Iris pigment epithelial cell (primary cell): ENCODE results near the gene CMIP.

ENCODE experiments used
- DNase-seq: peaks from one replicate; pipeline ENCODE4 v3.0.0-alpha.2; 2011; ENCODE audit warnings: low read depth

CMIP gene

DNA sequence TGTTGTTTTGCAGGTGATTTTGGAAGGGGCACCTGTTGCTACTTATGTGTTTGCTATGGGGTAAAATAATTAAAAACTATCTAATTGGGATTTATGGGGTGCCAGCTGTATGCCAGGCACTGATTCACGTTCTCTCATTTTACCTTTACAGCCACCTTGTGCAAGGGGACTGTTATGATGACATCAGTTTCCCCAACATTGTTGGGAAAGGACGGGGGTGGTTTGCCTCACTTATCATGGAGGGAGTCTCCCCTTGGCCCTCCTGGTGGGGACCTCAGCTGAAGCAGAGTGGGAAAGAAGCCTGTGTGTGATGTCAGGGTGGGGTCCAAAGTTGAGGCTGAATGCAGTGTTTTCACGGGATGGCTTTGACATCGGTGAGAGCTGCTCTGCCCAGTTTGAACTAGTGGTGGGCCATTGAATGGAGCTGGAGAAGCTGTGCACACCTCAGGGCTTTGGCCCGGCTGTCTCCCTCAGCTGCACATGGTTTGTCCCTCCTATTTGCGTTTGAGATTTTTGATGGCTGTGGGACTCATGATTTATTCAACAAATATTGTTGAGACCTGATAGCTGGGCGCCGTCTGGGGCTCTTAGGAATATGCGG lies 36.1 kb downstream of the CMIP start:
- no peak for DNase-seq

DNA sequence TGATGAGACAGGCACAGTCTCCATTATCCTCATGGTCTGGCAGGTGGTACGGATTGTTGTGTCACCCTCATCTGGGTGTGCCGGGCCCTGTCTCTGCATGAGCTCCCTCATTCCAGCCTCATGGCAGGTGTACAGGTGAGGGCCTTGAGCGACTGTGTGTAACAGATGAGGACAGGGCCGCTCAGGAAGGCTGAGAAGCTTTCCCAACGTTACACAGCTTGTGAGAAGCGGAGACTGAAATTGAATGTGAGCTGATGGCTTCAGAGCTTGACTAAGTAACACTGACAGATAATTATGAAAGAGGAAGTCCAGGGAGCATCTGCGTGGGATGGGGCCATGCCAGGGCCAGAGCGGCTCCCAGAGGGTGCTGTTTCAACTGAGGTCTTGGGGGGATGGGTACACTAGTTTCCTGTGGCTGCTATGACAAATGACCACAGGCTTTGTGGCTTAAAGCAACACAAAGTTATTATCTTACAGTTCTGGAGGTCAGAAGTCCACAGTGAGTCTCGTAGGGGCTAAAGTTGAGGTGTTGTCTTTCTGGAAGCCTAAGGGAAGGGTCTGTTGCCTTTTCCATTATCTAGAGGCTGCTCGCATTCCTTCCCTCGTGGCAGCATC lies 36.7 kb downstream of the CMIP start:
- peak; percentile 67 for DNase-seq

DNA sequence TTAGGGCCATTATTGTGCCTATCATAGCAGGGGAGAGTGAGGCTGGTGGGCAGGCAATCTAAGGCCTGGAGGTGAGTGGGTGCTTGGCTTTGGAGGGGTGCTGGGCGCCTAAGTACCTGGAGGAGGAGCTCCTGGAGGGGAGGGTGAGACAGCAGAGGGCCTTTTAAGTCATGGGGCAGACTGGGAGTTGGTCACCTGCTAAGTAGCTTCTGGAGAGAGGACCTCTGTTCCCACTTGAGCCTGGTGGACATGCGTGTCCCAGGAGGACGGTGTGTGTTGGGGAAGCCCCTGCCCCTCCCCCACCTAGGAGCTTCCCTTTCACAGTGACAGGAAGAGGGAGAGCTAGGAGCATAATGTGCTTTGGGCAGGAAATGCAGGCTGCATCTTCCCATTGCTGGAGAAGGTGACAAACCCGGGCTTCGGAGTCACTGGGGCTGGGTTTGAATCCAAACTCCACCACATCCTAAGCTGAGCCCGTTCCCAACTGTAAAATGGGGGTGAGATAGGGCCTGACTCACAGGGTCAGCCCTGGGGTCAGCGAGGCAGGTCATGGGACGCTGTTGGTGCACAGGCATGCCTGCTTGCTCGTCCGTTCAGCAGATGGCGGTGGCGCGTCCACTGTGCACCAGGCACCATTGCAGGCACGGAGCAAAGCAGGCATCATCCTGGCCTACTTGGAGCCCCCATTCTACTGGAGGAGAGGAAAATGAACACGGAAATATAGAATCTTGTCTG lies 37.9 kb downstream of the CMIP start:
- no peak for DNase-seq

DNA sequence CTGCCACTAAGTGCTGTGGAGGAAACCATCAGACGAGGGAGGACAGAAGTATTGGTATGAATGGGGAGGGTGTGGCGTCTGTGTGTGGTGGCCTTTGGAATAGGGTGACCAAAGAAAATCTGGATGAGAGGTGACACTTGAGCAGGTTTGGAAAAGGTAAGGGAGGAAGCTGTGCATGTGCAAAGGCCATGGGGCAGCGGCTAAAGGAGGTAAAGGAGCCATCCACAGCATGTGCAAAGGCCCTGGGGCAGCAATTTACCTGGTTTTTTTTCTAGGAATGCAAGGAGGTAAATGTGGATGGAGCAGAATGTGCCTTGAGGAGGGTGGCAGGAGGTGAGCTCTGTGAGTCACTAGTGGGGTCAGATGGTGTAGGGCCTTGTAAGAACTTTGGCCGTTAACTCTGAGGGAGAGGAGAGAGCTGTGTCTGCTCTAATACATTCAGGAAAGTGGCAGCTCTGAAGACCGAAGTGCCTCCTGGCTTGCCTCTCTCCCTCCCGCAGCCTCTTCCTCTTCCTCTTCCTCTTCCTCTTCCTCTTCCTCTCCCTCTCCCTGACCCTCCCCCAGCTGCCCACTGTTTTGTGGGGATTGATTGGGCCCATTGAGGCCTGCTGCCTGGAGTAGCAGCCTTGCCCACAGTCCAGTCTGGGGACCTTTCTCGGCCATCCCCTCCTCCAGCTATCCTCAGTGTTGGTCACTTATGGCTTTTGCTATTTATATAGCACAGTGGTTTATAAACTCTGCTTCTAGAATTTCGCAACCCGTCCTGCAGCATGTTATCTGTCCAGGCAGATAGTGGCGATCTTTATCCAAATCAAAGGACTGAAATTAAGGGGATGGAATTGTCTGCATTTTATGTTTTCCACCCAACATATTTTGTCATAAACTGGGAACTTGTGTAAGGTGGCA lies 38.7 kb downstream of the CMIP start:
- DNase-seq, result peak; percentile 62

DNA sequence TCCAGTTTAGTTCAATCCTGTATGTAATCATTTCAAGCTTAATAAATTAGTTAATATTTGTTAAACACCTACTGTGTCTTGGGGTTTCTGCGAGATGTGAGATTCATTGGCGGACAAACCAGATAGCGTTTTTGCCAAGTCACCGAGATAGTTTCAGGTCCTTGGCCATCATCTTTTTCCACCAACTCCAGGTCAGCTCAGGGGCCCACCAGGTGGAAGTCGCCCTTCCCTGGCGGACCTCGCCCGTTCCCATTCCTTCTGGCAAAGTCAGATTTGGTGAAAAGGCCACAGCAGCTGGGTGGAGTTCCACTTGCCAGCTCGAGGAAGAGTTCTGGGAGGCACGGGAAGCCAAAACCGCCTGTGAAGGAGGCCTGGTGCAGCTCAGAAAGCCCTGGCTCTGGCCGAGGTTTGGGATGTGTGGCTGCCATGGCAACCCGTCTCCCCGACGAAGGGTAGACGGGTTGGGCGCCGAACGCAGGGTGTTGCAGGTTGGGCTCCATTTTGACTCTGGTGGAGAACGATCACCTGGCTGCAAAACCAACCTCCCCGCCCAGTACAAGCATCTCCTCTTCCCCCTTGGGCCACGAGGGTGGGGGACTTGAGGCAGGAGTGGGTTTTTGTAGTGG lies 39.5 kb downstream of the CMIP start:
- DNase-seq, result no peak

DNA sequence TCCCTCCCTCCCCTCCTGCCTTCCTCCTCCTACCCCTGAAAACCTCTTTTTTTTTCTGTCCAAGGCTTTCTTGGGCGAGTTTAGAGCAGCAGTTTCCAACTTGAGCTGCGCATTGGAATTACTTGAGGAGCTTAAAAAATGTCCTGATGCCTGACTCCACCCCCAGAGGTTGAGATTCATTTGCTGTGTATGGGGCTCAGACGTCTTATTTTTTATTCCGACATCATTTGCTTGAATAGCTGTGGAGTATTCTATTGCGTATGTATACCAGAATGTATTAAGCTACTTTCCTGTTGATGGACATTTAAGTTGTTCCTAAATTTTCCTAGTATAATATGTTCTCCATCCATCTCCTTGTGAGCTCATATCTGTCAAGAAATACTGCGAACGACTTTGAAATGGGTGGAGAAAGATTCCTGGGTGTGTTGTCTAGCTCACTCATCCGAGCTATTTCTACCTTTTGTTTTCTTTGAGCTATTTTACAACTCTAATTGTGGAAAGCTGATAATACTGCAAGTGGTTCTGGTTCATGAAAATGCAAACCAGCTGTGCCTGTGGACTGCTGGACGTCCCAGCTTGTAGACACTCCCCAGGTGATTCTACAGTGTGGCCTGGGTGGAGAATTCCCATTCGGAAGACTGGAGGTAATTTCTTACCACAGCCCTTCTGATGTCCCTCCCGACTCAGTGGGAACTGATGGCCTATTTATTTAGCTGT lies 40.5 kb downstream of the CMIP start:
- DNase-seq, result no peak

DNA sequence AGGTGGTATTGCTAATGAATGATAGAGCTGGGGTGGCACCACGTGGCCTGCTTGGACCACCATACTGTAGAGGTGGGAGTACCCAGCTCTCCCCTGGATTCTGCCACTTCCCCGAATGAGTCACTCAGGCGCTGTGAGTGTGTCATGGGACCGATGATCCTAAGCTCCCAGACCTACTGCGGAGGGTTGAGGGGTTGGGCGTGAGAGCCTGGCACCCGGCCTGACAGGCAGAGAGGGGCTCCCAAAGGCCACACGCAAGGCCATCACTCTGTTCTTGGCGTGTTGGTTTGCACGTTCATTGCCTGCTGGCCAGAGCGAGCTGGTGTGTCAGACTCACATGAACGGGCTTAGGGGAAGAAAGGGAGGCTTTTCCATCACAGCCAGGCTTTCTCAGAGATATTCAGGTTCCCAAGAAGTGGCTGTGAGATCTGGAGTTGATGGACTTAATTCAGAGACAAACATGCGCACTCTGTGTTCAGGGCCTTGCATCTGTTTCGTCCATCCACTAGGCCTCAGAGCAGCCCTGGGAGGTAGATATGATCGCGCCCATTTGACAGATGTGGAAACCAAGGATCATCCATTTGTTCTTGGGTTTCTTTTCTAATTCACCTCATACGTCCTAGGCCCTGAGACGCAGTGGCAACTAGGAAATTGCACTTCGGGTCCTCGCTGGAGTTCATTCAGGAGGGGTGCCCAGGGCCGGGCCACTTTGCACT lies 41.4 kb downstream of the CMIP start:
- DNase-seq, result no peak

DNA sequence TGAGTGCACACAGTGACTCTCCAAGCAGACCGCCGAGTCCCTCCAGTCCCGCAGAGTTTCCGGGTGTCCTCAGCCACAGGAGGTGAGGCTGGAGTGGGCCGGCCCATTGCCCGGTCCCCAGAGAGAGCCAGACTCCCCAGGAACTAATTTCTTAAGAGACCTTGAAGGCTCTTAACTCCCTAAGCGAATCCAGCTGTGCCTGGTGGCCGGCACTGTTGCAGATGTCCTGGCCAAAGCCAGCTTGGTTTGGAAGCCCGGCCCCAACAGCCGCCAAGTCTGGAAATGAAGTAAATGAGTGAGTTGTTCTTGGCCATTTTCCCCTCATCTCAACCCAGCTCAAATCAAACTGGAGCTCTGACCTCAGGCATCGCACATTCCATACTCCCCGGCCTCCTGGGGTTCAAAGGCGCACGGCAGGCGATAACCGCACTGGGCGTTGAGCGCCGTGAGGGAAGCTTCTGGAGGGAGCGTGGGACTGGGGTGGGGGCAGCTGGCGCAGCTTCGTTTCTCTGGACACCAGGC lies 42.0 kb downstream of the CMIP start:
- peak; percentile 67 for DNase-seq

DNA sequence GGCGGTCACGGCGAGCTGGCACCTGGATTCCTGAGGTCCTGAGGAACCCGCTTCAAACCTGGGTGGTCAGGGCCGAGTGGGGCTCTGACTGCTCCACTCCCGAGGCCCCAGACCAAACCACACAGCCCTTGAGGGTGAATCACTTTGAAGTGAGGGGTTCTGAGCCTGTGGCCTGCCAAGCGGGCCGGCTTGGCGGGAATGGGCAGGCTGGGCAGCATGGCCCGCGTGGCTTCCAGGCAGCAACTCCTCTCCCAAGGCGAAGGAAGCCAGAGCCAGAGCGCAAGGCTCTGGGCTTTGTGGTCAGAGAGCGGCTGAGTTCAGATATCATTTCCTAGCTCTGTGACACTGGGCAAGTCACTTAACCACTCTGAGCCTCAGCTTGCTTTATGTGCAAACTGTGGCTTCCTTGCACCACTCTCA lies 42.7 kb downstream of the CMIP start:
- DNase-seq, result peak; percentile 48

DNA sequence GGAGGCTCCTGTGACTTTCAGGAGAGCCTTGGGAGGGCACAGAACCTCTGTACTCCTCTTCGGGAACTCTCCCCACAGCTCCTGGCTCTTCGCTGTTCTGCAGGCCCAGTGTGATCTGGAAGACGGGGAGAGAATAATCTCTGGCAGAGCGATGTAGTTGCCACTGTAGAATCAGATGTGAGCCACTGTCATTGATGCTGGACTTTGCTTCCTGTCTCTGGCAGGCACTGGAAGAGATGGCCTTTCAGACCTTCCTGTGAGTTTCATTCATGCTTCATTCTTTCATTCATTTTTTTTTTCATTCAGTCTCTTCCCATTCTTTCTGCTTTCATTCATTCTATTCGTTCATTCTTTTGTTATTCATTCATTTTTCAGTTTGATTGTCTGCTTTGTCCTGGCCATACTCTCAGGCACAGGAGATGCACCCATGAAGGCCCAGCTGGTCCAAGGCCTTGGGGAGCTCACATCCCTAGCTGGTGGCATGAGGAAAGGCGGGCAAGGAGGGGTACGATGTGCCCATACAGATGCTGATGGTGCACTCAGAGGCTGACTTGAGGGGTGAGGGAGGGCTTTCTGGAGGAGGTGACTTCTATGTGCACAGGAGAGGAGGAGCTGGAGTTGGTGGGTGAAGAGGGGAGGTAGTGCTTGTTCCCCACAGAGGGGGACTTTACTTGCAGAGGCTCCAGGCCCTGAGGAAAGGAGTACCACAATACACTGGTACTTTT lies 44.2 kb downstream of the CMIP start:
- no peak for DNase-seq

DNA sequence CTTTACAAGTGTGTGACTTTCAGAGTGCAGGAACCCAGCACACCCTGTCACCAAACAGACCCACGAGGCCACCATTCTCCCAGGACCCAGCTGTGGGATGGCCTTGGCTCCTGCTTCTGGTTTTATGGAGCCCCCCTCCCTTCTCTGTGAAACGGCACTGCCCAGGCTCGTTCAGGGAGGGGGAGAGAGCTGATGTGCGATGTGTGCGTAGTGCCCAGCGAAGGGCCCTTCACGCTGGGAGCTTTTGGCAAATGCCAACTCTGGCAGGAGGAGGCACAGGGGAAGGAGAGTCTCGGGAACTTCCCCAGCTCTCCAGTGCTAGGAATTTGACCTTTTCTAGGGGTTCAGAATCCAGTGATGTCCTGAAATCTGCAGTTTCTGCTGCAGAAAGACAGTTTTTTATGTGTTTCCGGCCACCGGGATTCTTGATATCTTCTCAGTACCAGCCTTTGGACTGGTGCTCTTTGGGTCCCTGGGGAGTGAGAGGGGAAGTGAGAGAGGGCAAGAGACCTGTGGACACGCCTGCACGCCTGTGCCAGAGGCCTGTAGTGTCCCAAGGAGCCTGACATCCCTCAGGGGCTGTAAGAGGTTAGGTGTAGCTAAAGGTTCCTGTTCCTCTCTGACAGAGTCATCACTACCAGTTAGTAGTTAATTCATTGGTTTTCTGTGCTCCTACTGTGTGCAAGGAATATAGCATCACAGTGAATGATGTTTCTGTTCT lies 45.1 kb downstream of the CMIP start:
- DNase-seq, result no peak

DNA sequence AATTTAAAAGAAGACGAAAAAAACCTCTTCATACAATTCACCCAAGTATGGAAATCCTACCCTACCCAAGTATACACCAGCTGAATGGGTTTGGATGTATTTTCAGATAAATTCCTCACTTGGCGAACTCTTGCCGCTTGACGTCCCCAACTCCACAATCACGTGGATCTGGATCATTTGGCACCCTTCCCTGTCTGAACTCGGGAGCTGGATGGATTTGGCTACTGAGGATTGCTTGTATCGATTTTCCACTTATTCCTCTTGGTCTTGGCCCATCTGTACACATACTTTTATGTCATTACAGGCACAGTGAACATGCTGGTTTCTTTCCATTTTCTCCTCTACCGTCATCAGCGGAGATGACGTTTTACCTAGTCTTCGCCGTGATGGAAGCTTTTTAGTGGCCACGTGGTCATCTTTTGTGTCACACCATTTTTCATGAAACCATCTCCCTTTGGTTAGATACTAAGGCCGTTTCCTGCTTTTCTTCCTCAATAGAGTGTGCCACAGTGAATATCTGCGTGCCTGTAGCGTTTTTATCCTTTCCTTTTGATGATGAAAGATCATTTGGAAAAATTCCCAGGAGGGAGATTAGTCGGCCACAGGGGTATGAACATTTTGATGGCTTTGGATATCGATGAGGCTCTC lies 47.1 kb downstream of the CMIP start:
- no peak for DNase-seq

DNA sequence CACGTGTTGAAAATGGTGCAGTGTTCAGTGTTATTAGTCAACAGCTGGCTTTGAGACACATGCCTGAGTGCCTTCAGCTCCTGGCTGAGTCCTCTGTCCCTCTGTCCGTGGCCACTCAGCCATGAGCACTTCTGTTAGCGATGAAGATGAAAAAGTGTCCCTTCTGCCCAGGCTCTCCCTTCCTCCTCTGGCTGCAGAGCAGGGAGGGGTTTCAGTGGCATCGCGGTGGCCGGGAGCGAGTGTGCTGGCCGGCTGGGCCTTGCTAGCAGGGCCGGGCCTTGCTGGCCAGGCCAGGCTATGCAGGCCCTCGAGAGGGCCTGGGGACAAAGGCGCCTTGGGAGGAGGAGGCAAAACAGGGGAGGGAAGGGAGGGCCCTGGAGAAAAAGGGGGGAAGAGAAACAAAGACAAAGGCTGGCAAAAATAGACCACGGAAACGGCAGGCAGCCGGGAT lies 47.7 kb downstream of the CMIP start:
- no peak for DNase-seq

DNA sequence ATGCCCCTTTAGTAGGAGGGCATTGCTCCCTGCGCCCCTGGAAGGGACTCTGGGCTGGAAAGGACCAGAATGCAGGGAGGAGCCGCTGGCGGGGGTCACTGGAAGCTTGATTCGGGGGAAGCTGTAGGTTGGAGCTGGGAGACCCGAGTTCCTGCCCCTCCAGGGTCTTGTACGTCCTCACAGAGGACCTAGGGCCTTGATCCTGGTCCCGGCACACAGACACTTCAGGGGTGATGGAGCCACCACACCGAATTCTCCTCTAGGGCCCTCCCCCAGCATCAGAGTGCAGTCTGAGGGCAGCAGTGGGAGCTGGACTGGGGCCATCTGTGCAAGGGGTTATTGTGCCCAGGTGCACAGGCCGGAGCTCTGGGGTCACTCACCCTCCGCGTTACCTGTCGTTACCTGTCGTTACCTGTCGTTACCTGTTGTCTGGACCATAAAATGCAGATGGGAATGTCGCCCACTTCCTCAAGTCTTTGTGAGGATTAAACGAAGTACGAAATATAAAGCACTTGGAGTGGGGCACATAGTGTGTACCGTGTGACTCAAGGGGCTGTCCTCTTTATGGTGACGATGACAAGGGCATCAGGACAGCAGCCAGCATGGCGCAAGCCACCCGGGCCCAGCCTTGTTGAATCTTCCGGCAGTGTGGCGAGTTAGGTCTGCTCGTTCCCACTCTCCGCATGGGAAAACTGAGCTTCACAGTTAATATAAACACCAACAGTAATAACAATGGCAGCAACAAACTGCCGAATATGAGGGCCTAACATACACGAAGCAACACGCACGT lies 48.6 kb downstream of the CMIP start:
- DNase-seq, result no peak

DNA sequence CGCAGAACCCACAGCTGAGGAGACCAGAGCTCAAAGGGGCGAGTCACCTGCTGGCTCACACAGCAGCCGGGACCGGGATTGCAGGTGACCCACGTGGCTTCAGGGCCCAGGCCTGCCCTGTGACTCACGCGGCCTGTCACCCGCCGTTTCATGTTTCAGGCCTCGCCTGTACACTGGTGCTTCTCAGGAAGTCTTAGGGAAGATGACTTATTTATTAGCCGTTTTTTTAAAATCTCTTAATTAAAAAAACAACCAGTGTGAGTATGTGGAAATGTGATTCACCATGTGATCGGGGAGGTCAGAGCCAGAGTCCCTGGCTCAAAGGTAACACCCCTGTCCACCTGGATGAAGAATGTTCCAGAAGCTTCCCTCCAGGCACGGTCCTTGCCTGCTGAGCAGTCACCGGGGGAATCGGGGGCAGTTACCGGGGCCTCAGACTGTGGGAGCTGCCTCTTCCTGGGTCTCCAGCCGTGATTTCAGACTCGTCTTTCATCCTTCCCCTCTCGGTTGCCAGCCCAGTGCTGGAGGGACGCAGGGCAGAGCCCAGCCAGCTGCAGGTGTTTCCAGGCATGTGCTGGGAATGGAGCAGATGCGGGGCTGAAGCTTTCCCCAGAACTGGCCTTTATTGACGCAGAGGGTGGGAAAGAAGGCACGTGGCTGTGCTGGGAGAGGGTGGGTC lies 49.3 kb downstream of the CMIP start:
- DNase-seq, result peak; percentile 86

DNA sequence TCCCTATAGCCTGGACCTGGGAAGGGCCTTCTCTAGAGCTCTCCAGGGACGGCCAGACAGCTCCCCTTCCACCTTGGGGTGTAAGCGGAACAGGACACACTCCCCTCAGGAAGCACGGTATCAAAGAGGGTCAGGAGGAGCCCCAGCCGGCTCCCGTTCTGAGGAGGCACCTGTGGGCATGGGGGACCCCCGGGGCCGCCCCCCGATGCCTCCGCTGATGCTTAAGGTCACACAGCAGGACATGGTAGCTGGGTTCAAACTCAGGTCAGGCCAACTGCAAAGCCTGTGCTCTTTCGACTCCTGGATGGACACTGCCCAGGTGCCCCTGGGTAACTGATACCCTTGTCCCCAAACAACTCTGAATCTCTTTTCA lies 49.8 kb downstream of the CMIP start:
- no peak for DNase-seq

DNA sequence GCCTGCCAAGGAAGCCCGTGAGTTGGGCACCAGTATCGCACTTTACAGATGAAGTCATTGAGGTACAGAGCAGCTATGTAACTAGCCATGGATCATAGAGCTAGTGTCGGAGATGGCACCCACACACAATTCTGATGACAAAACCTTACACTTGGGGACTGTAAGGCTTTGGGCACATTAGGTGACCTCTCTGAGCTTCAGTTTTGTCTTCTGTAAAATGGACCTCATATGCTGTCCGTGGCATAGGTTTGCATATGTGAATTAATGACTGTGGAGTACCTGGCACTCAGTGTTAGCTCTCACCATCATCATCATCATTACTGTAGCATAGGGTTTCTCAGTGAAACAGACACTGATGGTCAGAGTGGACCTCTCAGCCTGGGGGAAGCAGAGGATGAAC lies 50.3 kb downstream of the CMIP start:
- DNase-seq, result no peak
